ENCODE results near the gene TRIP10.

GRCh38 chr19:6730941-6731670, 8.4 kb upstream of the TRIP10 start:
- TF ChIP-seq, protein P1, sequence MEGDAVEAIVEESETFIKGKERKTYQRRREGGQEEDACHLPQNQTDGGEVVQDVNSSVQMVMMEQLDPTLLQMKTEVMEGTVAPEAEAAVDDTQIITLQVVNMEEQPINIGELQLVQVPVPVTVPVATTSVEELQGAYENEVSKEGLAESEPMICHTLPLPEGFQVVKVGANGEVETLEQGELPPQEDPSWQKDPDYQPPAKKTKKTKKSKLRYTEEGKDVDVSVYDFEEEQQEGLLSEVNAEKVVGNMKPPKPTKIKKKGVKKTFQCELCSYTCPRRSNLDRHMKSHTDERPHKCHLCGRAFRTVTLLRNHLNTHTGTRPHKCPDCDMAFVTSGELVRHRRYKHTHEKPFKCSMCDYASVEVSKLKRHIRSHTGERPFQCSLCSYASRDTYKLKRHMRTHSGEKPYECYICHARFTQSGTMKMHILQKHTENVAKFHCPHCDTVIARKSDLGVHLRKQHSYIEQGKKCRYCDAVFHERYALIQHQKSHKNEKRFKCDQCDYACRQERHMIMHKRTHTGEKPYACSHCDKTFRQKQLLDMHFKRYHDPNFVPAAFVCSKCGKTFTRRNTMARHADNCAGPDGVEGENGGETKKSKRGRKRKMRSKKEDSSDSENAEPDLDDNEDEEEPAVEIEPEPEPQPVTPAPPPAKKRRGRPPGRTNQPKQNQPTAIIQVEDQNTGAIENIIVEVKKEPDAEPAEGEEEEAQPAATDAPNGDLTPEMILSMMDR (IDR thresholded peaks at IDR 0.05): no peak
- no peak for TF ChIP-seq POLR2AphosphoS5 (IDR thresholded peaks at IDR 0.05)
